Right lobe of liver (tissue), 4 donors: Measurements from ENCODE around the gene NT5C1B.

Source experiments
- POLR2A ChIP-seq: fragments of 450-650 bp; IDR thresholded peaks from one replicate; pipeline ENCODE4 v1.6.1; 2017; ENCODE audit warnings: antibody characterized with exemption, mild to moderate bottlenecking
- TF ChIP-seq, protein P1 (sequence below), 4 donors: fragments of 200-600 bp in 3 of 4; fragments of 450-650 bp in 1 of 4; IDR thresholded peaks; one replicate each; pipeline versions ENCODE4 v1.5.1 to v1.8.0; 2016 to 2022; ENCODE audit warnings: antibody characterized with exemption in 4 of 4, mild to moderate bottlenecking in 2 of 4
- donor health status: DM: no; HTN: no; CAD: no.
- donor health status: DM: no; HTN: no; CAD: no.
- donor health status: DM: no; HTN: yes; CAD: no.

DNA sequence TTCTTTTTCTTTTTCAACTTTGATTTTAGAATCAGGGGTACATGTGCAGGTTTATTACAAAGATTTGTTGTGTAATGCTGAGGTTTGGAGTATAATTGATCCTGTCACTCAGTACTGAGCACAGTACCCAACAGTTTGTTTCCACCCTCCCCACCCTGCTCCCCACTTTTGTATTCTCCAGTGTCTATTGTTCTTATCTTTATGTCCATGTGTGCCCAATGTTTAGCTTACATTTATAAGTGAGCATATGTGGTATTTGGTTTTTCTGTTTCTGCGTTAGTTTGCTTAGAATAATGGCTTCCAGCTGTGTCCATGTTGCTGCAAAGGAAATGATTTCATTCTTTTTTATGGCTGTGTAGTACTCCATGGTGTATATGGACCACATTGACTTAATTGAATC, 72.0 kb downstream of the NT5C1B start:
- TF ChIP-seq POLR2A, result no peak
- TF ChIP-seq, protein P1, sequence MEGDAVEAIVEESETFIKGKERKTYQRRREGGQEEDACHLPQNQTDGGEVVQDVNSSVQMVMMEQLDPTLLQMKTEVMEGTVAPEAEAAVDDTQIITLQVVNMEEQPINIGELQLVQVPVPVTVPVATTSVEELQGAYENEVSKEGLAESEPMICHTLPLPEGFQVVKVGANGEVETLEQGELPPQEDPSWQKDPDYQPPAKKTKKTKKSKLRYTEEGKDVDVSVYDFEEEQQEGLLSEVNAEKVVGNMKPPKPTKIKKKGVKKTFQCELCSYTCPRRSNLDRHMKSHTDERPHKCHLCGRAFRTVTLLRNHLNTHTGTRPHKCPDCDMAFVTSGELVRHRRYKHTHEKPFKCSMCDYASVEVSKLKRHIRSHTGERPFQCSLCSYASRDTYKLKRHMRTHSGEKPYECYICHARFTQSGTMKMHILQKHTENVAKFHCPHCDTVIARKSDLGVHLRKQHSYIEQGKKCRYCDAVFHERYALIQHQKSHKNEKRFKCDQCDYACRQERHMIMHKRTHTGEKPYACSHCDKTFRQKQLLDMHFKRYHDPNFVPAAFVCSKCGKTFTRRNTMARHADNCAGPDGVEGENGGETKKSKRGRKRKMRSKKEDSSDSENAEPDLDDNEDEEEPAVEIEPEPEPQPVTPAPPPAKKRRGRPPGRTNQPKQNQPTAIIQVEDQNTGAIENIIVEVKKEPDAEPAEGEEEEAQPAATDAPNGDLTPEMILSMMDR (IDR thresholded peaks at IDR 0.05), result no peak
